K562 (cell line): Measurements from ENCODE around the gene GALNT12. TPM values are rescaled to one million over a fixed set of nuclear protein-coding genes. Genes with fewer than 3 reads are reported as not detected.

ENCODE experiments used
- BHLHE40 ChIP-seq: IDR thresholded peaks from 2 replicates; pipeline ENCODE4 v1.6.1; 2011; ENCODE audit warnings: low read length, improper control_type of control experiment
- BRF1 ChIP-seq: IDR thresholded peaks from 3 replicates; pipeline ENCODE4 v1.6.1; 2011; ENCODE audit warnings: borderline replicate concordance, mild to moderate bottlenecking; ENCODE audit not compliant: insufficient read length; ENCODE audit errors: extremely low read depth
- CAMTA2 ChIP-seq: fragments of 250-450 bp; sonication (Bioruptor Pico); conservative IDR thresholded peaks from 2 replicates; pipeline ENCODE4 v1.5.1; 2022
- CHD2 ChIP-seq: IDR thresholded peaks from 2 replicates; pipeline ENCODE4 v1.6.1; 2011; ENCODE audit warnings: low read depth, low read length
- EWSR1 ChIP-seq: fragments of 450-650 bp; IDR thresholded peaks from 2 replicates; pipeline ENCODE4 v1.6.1; 2018; ENCODE audit warnings: borderline replicate concordance, mild to moderate bottlenecking, low read depth, moderate library complexity; ENCODE audit not compliant: partially characterized antibody
- KDM2B ChIP-seq: fragments of 250-450 bp; sonication (Bioruptor Pico); IDR thresholded peaks from 2 replicates; pipeline ENCODE4 v1.8.0; 2021; ENCODE audit warnings: mild to moderate bottlenecking, moderate library complexity
- POLR3A ChIP-seq: IDR thresholded peaks from 2 replicates; pipeline ENCODE4 v1.6.1; 2011; ENCODE audit warnings: borderline replicate concordance, mild to moderate bottlenecking, moderate library complexity; ENCODE audit not compliant: insufficient read length, insufficient read depth; ENCODE audit errors: extremely low read depth
- RBM39 ChIP-seq: fragments of 200-400 bp; formaldehyde crosslinking; optimal IDR thresholded peaks from 2 replicates; pipeline ENCODE3; 2018; ENCODE audit warnings: low read depth, low read length
- SMARCA5 ChIP-seq: fragments of 450-650 bp; IDR thresholded peaks from 2 replicates; pipeline ENCODE4 v1.6.1; 2016
- TGIF2 ChIP-seq: sonication (generic); formaldehyde crosslinking; IDR thresholded peaks from 2 replicates; pipeline ENCODE4 v1.8.1; 2022; ENCODE audit warnings: mild to moderate bottlenecking, missing genetic modification reagents, moderate library complexity
- ZBTB8A ChIP-seq: fragments of 450-650 bp; IDR thresholded peaks from 2 replicates; pipeline ENCODE4 v1.6.1; 2018; ENCODE audit warnings: mild to moderate bottlenecking, moderate library complexity; ENCODE audit not compliant: partially characterized antibody
- polyA plus RNA-seq, 8 experiments: library from polyadenylated mRNA; depleted of rRNA in 4 of 8; stranded (reverse) in 5 of 8; unstranded in 3 of 8; fragments of >200 nt; fragmentation: Nextera tagmentation in 2 of 8; fragmentation: Illumina TruSeq in 1 of 8; extraction: Ambion mirVana in 2 of 8; extraction: Trizol in 1 of 8; gene quantifications; 2 replicates each; pipeline versions ENCODE4 v1.2.1 to v1.2.3, GENCODE V29; 2011 to 2014; ENCODE audit warnings: inconsistent platforms in 1 of 8, missing spikeins in 1 of 8
- total RNA-seq, 7 experiments: library from RNA; depleted of rRNA in 6 of 7; stranded (reverse); fragments of >200 nt in 6 of 7; fragmentation: Illumina TruSeq in 2 of 7; extraction: Trizol in 2 of 7; gene quantifications; 2 replicates each; pipeline versions ENCODE4 v1.2.1 to v1.2.3, GENCODE V29; 2011 to 2021; ENCODE audit warnings: low replicate concordance in 1 of 7
- TF ChIP-seq, protein P1 (sequence below): IDR thresholded peaks from 3 replicates; pipeline ENCODE4 v1.6.1; 2011; ENCODE audit warnings: borderline replicate concordance, mild to moderate bottlenecking, moderate library complexity; ENCODE audit not compliant: insufficient read length; ENCODE audit errors: extremely low read depth
- TF ChIP-seq, protein P2 (sequence below), 2 experiments: IDR thresholded peaks; 2 replicates each; pipeline ENCODE4 v1.6.1; 2011; ENCODE audit warnings: borderline replicate concordance in 1 of 2, control low read depth in 1 of 2, low read depth in 1 of 2, low read length in 1 of 2, mild to moderate bottlenecking in 1 of 2, mixed read lengths in 1 of 2, moderate library complexity in 1 of 2; ENCODE audit not compliant: insufficient read depth in 1 of 2, insufficient read length in 1 of 2, poor library complexity in 1 of 2, severe bottlenecking in 1 of 2; ENCODE audit errors: extremely low read depth in 1 of 2
- TF ChIP-seq, protein P3 (sequence below): fragments of 450-650 bp; IDR thresholded peaks from 2 replicates; pipeline ENCODE4 v1.6.1; 2017; ENCODE audit warnings: antibody characterized with exemption
- TF ChIP-seq, protein P4 (sequence below): fragments of 250-450 bp; sonication (Bioruptor Pico); IDR thresholded peaks from 2 replicates; pipeline ENCODE4 v1.4.0; 2020

GALNT12 gene
- total and polyA plus RNA-seq, 9 of the 15 experiments (the other 6 are each of a cell fraction or from before 2014, with no cell fraction given), result 29.7 to 82.9 (median 44.2) TPM

DNA sequence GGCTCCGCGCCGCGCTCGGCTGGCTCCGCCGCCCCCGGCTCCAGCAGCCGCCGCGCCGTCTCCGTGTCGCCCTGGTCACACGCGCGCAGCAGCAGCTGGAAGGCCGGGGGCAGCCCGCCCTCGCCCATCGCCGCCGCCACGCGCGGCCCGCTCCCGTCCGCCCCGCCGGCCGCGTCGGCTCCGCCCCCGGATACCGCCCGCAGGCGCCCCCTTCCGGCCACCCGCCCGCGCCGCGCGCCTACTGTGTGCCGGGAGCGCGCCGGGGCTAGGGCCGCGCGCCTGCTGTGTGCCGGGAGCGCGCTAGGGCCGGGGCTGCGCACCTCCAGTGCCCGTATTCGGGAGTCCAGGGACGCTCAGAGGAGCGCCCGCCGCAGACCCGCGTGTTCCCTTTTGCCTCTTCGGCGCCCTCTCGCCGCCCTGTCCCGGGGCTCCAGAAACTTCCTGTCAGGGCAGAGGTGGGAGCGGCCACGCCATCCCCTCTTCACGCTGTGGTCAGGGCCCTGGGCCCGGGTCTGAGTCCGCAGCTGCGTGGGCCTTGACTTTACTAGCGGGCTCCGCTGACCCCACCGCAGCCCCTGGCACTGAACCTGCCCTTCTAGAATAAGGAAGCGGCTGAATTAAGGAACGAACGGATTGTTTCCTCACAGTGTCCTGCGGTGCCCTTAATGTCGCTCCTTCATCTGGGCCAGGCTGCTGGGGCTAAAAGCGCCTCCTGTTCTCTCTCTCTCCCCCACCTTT, 10.9 kb upstream of the GALNT12 start, which contains the start of gene ANKS6 (continued):
- TF ChIP-seq, protein P1, sequence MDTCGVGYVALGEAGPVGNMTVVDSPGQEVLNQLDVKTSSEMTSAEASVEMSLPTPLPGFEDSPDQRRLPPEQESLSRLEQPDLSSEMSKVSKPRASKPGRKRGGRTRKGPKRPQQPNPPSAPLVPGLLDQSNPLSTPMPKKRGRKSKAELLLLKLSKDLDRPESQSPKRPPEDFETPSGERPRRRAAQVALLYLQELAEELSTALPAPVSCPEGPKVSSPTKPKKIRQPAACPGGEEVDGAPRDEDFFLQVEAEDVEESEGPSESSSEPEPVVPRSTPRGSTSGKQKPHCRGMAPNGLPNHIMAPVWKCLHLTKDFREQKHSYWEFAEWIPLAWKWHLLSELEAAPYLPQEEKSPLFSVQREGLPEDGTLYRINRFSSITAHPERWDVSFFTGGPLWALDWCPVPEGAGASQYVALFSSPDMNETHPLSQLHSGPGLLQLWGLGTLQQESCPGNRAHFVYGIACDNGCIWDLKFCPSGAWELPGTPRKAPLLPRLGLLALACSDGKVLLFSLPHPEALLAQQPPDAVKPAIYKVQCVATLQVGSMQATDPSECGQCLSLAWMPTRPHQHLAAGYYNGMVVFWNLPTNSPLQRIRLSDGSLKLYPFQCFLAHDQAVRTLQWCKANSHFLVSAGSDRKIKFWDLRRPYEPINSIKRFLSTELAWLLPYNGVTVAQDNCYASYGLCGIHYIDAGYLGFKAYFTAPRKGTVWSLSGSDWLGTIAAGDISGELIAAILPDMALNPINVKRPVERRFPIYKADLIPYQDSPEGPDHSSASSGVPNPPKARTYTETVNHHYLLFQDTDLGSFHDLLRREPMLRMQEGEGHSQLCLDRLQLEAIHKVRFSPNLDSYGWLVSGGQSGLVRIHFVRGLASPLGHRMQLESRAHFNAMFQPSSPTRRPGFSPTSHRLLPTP, result no peak
- TF ChIP-seq BRF1, result no peak
- TF ChIP-seq, protein P2, sequence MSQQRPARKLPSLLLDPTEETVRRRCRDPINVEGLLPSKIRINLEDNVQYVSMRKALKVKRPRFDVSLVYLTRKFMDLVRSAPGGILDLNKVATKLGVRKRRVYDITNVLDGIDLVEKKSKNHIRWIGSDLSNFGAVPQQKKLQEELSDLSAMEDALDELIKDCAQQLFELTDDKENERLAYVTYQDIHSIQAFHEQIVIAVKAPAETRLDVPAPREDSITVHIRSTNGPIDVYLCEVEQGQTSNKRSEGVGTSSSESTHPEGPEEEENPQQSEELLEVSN (IDR thresholded peaks at IDR 0.05; ENCODE audit: borderline replicate concordance in 1 of 2, extremely low read depth in 1 of 2, insufficient read depth in 1 of 2, insufficient read length in 1 of 2, low read depth in 1 of 2, low read length in 1 of 2, poor library complexity in 1 of 2, severe bottlenecking in 1 of 2), result peak; percentile 89 to 96
- TF ChIP-seq SMARCA5, result no peak
- TF ChIP-seq TGIF2 (CRISPR knock-in tag), result no peak
- no peak for TF ChIP-seq RBM39
- TF ChIP-seq KDM2B (CRISPR knock-in tag), result no peak
- no peak for TF ChIP-seq EWSR1
- TF ChIP-seq CAMTA2, result 0 out of 2 replicates have a peak, but pooled peaks have one; percentile 44
- TF ChIP-seq, protein P3, sequence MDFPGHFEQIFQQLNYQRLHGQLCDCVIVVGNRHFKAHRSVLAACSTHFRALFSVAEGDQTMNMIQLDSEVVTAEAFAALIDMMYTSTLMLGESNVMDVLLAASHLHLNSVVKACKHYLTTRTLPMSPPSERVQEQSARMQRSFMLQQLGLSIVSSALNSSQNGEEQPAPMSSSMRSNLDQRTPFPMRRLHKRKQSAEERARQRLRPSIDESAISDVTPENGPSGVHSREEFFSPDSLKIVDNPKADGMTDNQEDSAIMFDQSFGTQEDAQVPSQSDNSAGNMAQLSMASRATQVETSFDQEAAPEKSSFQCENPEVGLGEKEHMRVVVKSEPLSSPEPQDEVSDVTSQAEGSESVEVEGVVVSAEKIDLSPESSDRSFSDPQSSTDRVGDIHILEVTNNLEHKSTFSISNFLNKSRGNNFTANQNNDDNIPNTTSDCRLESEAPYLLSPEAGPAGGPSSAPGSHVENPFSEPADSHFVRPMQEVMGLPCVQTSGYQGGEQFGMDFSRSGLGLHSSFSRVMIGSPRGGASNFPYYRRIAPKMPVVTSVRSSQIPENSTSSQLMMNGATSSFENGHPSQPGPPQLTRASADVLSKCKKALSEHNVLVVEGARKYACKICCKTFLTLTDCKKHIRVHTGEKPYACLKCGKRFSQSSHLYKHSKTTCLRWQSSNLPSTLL, result no peak
- no peak for TF ChIP-seq POLR3A
- no peak for TF ChIP-seq ZBTB8A
- TF ChIP-seq, protein P4, sequence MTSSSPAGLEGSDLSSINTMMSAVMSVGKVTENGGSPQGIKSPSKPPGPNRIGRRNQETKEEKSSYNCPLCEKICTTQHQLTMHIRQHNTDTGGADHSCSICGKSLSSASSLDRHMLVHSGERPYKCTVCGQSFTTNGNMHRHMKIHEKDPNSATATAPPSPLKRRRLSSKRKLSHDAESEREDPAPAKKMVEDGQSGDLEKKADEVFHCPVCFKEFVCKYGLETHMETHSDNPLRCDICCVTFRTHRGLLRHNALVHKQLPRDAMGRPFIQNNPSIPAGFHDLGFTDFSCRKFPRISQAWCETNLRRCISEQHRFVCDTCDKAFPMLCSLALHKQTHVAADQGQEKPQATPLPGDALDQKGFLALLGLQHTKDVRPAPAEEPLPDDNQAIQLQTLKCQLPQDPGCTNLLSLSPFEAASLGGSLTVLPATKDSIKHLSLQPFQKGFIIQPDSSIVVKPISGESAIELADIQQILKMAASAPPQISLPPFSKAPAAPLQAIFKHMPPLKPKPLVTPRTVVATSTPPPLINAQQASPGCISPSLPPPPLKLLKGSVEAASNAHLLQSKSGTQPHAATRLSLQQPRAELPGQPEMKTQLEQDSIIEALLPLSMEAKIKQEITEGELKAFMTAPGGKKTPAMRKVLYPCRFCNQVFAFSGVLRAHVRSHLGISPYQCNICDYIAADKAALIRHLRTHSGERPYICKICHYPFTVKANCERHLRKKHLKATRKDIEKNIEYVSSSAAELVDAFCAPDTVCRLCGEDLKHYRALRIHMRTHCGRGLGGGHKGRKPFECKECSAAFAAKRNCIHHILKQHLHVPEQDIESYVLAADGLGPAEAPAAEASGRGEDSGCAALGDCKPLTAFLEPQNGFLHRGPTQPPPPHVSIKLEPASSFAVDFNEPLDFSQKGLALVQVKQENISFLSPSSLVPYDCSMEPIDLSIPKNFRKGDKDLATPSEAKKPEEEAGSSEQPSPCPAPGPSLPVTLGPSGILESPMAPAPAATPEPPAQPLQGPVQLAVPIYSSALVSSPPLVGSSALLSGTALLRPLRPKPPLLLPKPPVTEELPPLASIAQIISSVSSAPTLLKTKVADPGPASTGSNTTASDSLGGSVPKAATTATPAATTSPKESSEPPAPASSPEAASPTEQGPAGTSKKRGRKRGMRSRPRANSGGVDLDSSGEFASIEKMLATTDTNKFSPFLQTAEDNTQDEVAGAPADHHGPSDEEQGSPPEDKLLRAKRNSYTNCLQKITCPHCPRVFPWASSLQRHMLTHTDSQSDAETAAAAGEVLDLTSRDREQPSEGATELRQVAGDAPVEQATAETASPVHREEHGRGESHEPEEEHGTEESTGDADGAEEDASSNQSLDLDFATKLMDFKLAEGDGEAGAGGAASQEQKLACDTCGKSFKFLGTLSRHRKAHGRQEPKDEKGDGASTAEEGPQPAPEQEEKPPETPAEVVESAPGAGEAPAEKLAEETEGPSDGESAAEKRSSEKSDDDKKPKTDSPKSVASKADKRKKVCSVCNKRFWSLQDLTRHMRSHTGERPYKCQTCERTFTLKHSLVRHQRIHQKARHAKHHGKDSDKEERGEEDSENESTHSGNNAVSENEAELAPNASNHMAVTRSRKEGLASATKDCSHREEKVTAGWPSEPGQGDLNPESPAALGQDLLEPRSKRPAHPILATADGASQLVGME, result 0 out of 2 replicates have a peak, but pooled peaks have one; percentile 39
- no peak for TF ChIP-seq BHLHE40
- TF ChIP-seq CHD2, result no peak
